Activated CD4-positive, alpha-beta memory T cell treated with anti-CD3 and anti-CD28 coated beads for 36 hours (primary cell): ENCODE data around the gene SCAANT1. TPM values are rescaled to one million over a fixed set of nuclear protein-coding genes. Genes with fewer than 3 reads are reported as not detected.

Experiments
- CTCF ChIA-PET: fragments of 350-600 bp; sonication (Branson Sonifier 250); formaldehyde crosslinking; loops from one replicate; lab custom pipeline; 2021; ENCODE audit warnings: antibody characterized with exemption, inconsistent platforms; lab: Charles Lee
- POLR2A ChIA-PET: fragments of 350-600 bp; sonication (Branson Sonifier 250); formaldehyde crosslinking; loops from one replicate; lab custom pipeline; 2021; ENCODE audit warnings: antibody characterized with exemption; lab: Charles Lee
- DNase-seq: peaks from one replicate; pipeline ENCODE4 v3.0.0-alpha.2; 2020
- H3K27ac Mint-ChIP-seq: one replicate; pipeline ENCODE4 v1.8.0; 2021; ENCODE audit warnings: mixed read lengths
- H3K27me3 Mint-ChIP-seq: one replicate; pipeline ENCODE4 v1.8.0; 2021; ENCODE audit warnings: mixed read lengths
- H3K36me3 Mint-ChIP-seq: one replicate; pipeline ENCODE4 v1.8.0; 2021; ENCODE audit warnings: mixed read lengths
- H3K4me1 Mint-ChIP-seq: one replicate; pipeline ENCODE4 v1.8.0; 2021; ENCODE audit warnings: low read depth, mixed read lengths
- H3K4me3 Mint-ChIP-seq: one replicate; pipeline ENCODE4 v1.8.0; 2021; ENCODE audit warnings: mild to moderate bottlenecking, mixed read lengths
- H3K9me3 Mint-ChIP-seq: one replicate; pipeline ENCODE4 v1.8.0; 2021; ENCODE audit warnings: mixed read lengths
- intact Hi-C: fragments of 100-400 bp; cut with micrococcal nuclease; formaldehyde crosslinking; loops from one replicate; pipeline ENCODE4 v1.15.1; 2023
- total RNA-seq, 2 experiments: library from RNA; stranded (reverse); gene quantifications; one replicate each; pipeline ENCODE4 v1.2.3, GENCODE V29; 2021

The SCAANT1 gene
- not detected for total RNA-seq

DNA sequence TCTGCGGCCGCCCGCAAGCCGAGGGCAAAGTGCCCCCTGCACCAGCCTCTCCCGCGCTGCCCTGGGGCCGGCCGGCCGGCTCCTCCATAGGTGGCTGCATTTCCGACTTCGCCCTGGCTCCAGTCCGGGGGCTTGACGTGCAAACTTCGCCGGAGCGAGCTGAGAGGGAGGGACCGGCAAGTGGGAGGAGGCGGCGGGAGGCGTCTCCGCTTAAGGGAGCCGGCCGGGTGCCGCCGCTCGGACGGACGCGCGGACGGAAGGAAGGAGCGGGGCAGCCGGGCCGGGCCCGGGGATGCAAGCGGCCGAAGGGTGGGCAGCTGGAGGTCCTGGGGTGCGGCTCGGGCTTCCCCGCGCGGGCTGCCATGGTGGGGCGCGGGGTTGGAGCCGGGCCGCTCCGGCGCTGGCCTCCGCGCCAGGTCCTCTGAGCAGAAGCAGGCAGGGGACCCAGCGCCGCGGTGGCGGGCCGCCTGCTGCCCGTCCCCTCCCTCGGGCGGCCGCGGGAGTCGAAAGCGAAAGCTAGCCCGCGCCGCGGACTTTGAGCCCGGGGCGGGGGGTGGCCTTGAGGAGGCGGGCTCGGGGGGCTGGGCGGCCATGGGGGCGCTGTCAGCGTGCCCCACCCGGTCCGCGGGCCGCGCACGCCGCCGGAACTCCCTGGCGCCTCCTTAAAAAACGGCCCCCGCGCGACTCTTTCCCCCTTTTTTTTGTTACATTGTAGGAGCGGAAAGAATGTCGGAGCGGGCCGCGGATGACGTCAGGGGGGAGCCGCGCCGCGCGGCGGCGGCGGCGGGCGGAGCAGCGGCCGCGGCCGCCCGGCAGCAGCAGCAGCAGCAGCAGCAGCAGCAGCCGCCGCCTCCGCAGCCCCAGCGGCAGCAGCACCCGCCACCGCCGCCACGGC is at the start of gene SCAANT1:
TSS of gene SCAANT1 (minus strand) at position 511 of the 895 bp plus-strand sequence.
- peak within 1 kb of the TSS; percentile 93 for H3K27ac Mint-ChIP-seq
- POLR2A ChIA-PET, result interaction anchor here (0.6 to 1.8 kb wide), 10 partner anchors 8 to 111 kb away, joined by 3 to 10 read pairs (median 4); partner anchors contain the start of genes ATXN7 and THOC7
- H3K36me3 Mint-ChIP-seq, result peaks cover 22% of the 10 kb centered on the region
- H3K27me3 Mint-ChIP-seq, result no peaks in the 10 kb centered on the region
- peak; percentile 85 for DNase-seq
- H3K4me3 Mint-ChIP-seq, result peak within 1 kb of the TSS; percentile 90
- H3K9me3 Mint-ChIP-seq, result no peaks in the 10 kb centered on the region
- intact Hi-C loops, result loop anchor here (1.0 to 5.0 kb wide), 6 partner anchors 12 to 111 kb away; partner anchors contain the start of gene PSMD6
- peaks cover 41% of the 10 kb centered on the region for H3K4me1 Mint-ChIP-seq
- CTCF ChIA-PET, result interaction anchor here (1.0 to 1.2 kb wide), 2 partner anchors 81 to 111 kb away, joined by 3 to 4 read pairs; partner anchors contain the start of gene PSMD6

DNA sequence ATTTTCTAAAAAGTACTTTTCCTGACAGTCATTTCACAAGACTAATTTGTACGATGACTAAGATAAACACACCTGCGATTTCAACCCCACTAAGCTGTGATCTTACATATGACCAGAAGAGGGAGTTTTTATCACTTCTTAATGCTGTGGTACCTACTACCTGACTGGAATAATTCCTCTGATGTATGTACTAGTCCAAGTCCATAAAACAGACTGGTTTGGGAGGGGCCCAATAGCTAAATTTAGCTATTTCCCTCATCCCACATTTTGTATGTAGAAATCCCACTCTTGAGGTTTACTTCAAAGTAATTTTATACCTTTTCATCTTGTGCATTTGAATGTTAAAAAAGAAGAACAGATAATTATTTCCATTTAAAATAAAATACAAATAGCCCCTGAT is 49.7 kb upstream of the SCAANT1 start:
- Mint-ChIP-seq H3K36me3 (no peaks in the 10 kb centered on the region), H3K27me3 (no peaks in the 10 kb centered on the region), H3K9me3 (no peaks in the 10 kb centered on the region), H3K4me1 (peaks cover 63% of the 10 kb centered on the region), H3K27ac (no peak overlapping the region), H3K4me3 (no peak overlapping the region)
- DNase-seq, result no peak
- intact Hi-C loops, result loop anchor here (1.0 kb wide), 1 partner anchor 31 kb away; no protein-coding TSS in a partner anchor
- POLR2A ChIA-PET, result no interaction called here
- CTCF ChIA-PET, result interaction anchor here (0.6 to 25.3 kb wide), 18 partner anchors 9 to 97 kb away, joined by 3 to 360 read pairs (median 4); partner anchors contain the start of gene PSMD6

DNA sequence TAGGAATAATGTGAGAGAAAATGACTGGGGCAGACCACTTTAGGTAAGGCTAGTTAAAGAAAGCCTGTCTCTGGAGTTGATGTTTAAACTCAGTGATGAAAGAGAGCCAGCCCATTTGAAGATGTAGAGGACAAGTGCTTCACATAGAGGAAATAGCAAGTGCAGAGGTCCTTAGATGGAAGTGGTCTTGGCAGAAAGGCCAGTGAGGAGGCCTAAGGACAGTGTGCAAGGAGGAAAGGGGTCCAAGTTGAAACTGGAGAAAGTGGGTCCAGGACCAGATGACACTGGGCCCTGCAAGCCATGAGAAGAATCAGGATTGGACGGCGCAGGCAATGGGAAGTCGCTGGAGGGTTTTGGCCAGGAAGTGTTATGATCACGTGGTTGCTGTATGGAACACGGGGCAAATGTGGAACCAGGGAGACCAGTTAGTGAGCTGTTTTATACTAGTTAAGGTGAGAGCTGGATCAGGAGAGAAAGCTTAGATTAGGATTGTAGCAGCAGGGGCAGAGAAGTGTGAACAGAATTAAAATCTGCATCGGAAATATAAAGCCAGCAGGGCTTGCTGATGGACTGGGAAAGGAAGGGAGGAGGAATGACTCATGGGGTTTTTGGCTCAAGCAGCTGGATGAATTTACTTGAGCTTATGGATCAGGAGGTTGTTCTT is 48.0 kb upstream of the SCAANT1 start:
- no peak overlapping the region for H3K4me3 Mint-ChIP-seq
- H3K36me3 Mint-ChIP-seq, result peaks cover 2% of the 10 kb centered on the region
- DNase-seq, result no peak

DNA sequence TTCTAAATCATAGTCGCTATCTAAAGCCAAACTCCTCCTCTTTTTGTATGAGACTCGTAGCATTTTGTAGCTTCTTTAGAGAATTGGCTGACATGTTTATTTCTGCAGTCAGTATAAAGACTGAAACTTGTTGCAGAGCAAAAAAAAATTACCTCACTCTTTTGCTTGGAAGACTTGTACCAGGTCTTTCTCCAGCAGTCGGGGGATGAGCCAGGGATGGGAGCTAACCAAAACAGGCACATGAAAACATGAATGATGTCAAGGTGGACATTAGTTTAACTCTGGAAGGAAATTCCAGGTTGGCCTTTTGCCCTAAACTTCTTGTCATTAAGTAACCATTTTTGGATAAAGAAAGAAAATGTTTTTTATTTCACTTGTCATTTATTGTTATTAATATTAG is 47.0 kb upstream of the SCAANT1 start:
- H3K4me1 Mint-ChIP-seq, result peaks cover 46% of the 10 kb centered on the region
- no peaks in the 10 kb centered on the region for H3K27me3 Mint-ChIP-seq
- H3K36me3 Mint-ChIP-seq, result peaks cover 5% of the 10 kb centered on the region
- intact Hi-C loops, result no loop called here
- H3K9me3 Mint-ChIP-seq, result no peaks in the 10 kb centered on the region
- ChIA-PET POLR2A (no interaction called here), CTCF (interaction anchor here (25.3 kb wide), 1 partner anchor 35 kb away, joined by 360 read pairs; no protein-coding TSS in a partner anchor)
- no peak overlapping the region for H3K27ac Mint-ChIP-seq
- H3K4me3 Mint-ChIP-seq, result no peak overlapping the region
- DNase-seq, result no peak

More for the DNA sequence above, 48.0 kb upstream of the SCAANT1 start:
- H3K9me3 Mint-ChIP-seq, result no peaks in the 10 kb centered on the region
- no peaks in the 10 kb centered on the region for H3K27me3 Mint-ChIP-seq
- peak overlapping the region; percentile 31 for H3K27ac Mint-ChIP-seq
- POLR2A ChIA-PET, result interaction anchor here (0.8 kb wide), 1 partner anchor 15 kb away, joined by 3 read pairs; no protein-coding TSS in a partner anchor
- peaks cover 54% of the 10 kb centered on the region for H3K4me1 Mint-ChIP-seq
- CTCF ChIA-PET, result interaction anchor here (0.9 to 25.3 kb wide), 3 partner anchors 34 to 69 kb away, joined by 3 to 360 read pairs (median 8); partner anchors contain the start of gene PSMD6
- intact Hi-C loops, result no loop called here

DNA sequence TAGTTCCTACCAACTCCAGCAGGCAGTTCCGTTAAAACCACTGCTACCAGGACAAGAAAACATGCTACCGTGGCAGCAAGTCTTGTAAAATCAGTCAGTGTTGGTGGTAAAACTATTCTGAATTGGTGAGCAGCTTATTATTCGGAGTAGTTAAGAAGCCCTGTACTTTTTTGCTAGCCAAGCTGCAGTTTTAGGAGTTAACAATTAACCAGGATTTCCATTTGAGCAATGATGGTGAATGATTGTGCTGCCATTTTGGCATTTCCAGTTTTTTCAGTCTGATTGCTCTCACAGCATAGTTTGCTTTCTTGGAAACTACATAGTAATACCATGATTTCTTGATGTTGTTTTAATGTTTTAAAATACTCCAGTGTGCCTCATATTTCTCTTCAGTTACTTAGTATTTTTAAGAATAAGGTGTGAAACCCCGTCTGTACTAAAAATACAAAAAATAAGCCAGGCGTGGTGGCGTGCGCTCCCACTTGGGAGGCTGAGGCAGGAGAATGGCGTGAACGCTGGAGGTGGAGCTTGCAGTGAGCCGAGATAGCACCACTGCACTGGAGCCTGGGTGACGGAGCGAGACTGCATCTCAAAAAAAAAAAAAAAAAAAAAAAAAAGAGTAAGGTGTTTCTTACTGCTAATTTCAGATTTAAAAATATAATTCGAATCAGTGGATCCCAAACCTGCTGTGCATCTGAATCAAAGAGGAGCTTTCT is 43.8 kb upstream of the SCAANT1 start:
- ChIA-PET CTCF (no interaction called here), POLR2A (no interaction called here)

DNA sequence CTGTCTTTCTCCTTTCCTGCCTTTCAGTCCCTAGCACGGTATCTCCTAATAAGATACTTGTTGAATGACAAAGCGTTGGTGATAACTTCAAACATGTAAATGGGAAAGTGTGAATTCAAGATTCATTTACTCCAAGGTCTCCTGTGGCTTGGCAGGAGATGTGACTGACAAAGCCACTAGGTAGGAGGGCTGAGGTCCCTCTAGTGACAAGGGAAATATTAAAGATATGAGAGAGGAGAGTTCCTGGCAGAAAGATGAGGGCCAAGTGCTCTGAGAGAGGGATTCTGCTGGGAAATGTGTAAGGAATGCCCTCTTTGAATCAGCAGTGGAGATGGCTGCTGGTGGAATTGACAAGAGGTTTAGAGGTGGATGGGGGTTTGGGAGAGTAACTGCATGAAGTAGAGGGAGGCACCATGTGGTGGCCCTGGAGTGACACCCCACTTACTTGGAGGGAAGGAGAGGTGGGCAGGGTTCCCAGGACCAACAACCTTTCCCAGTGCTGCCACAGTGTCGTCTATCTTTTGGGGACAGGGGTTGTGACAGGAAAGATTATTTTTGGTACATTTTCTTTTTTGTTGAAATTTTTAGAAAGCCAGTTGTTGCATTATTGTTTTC is 43.0 kb upstream of the SCAANT1 start:
- intact Hi-C loops, result no loop called here
- Mint-ChIP-seq H3K27me3 (no peaks in the 10 kb centered on the region), H3K36me3 (peaks cover 13% of the 10 kb centered on the region), H3K4me3 (no peak overlapping the region), H3K4me1 (peaks cover 53% of the 10 kb centered on the region), H3K9me3 (no peaks in the 10 kb centered on the region), H3K27ac (peak overlapping the region; percentile 40)
- DNase-seq, result no peak
- ChIA-PET CTCF (no interaction called here), POLR2A (no interaction called here)

More for the DNA sequence above, 43.8 kb upstream of the SCAANT1 start:
- intact Hi-C loops, result no loop called here
- DNase-seq, result no peak
- Mint-ChIP-seq H3K27ac (no peak overlapping the region), H3K36me3 (peaks cover 13% of the 10 kb centered on the region), H3K4me1 (peaks cover 50% of the 10 kb centered on the region), H3K4me3 (no peak overlapping the region), H3K9me3 (no peaks in the 10 kb centered on the region), H3K27me3 (no peaks in the 10 kb centered on the region)

DNA sequence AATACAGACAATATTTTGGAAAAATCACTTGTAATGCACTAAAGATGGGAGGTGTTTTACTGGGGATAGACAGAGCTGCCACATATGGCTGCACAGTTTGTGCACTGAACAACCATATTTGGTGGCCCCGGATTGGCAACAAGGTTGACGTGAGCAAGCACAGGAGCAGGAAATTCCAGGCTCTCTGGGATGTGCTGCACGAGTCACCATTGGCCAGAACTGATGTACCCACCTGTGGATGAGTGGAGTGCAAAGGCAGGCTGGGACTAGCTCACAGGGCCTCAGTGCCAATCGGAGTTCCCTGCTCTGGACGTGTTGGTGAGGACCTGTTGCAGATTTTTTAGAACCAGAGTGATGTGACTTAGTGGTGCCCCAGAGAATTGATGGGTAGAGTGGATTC is 42.0 kb upstream of the SCAANT1 start:
- POLR2A ChIA-PET, result no interaction called here
- intact Hi-C loops, result no loop called here
- CTCF ChIA-PET, result interaction anchor here (1.0 to 1.2 kb wide), 2 partner anchors 40 to 69 kb away, joined by 3 read pairs; partner anchors contain the start of gene PSMD6
- Mint-ChIP-seq H3K27ac (no peak overlapping the region), H3K4me1 (peaks cover 54% of the 10 kb centered on the region), H3K36me3 (peaks cover 13% of the 10 kb centered on the region), H3K4me3 (no peak overlapping the region), H3K27me3 (no peaks in the 10 kb centered on the region), H3K9me3 (no peaks in the 10 kb centered on the region)
- no peak for DNase-seq

DNA sequence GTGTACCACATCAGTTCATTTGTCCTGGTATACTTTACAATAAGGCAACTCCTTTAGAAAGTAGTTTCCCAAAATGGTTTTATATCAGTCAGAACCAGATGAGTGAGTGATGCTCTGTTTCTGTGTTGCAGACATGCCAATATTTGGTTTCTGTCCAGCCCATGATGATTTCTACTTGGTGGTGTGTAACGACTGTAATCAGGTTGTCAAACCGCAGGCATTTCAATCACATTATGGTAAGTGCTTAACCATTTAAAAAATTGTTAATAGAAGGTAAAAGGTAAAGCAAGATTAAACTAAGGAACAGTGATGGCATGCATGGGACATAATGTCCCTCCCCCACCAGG is 40.0 kb upstream of the SCAANT1 start:
- H3K27me3 Mint-ChIP-seq, result no peaks in the 10 kb centered on the region
- peak overlapping the region; percentile 19 for H3K27ac Mint-ChIP-seq
- DNase-seq, result no peak
- peaks cover 49% of the 10 kb centered on the region for H3K4me1 Mint-ChIP-seq
- H3K4me3 Mint-ChIP-seq, result no peak overlapping the region
- CTCF ChIA-PET, result interaction anchor here (1.8 kb wide), 1 partner anchor 42 kb away, joined by 10 read pairs; no protein-coding TSS in a partner anchor
- POLR2A ChIA-PET, result no interaction called here
- H3K9me3 Mint-ChIP-seq, result no peaks in the 10 kb centered on the region
- peaks cover 14% of the 10 kb centered on the region for H3K36me3 Mint-ChIP-seq
- intact Hi-C loops, result no loop called here

DNA sequence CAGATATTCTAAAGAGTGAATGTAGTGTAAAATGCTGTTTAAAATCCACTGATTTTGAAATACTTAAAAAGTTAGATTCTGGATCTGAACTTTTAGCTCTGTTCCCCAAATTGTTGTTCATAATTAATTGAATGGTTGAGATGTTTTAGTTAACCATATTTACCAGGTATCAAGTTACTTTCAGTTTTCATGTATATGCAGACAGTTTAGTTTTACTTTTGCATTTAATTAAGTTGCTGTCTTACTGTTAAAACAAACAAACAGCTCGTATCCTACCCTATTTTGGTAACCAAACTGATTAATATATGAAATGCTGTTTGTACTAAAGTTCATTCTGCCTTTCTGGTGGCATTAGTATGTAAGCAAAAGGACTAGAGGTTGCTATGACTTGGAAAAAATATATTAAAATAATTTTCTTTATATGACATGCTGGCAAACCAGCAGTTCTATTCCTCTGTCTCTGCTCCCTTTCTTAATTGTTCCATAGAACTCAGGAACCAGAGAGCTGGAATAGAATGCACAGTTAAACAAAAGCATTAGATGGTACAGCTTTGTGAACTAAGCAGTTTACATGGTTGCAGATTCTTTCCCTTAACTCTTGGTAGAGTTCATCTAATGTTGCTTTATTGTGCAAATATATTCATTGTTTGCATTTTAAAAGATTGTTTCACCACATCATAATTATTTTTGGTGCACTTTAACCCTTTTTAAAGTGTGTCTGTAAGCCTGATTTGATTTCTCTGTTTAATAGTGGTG is 39.5 kb upstream of the SCAANT1 start:
- H3K36me3 Mint-ChIP-seq, result peaks cover 14% of the 10 kb centered on the region
- H3K9me3 Mint-ChIP-seq, result no peaks in the 10 kb centered on the region
- peak overlapping the region; percentile 26 for H3K27ac Mint-ChIP-seq
- ChIA-PET POLR2A (interaction anchor here (1.1 kb wide), 1 partner anchor 17 kb away, joined by 3 read pairs; no protein-coding TSS in a partner anchor), CTCF (interaction anchor here (0.7 to 1.8 kb wide), 4 partner anchors 10 to 42 kb away, joined by 3 to 10 read pairs (median 4); no protein-coding TSS in a partner anchor)
- no peak for DNase-seq
- H3K4me1 Mint-ChIP-seq, result peaks cover 51% of the 10 kb centered on the region
- no peaks in the 10 kb centered on the region for H3K27me3 Mint-ChIP-seq
- intact Hi-C loops, result no loop called here
- H3K4me3 Mint-ChIP-seq, result peak overlapping the region; percentile 11

DNA sequence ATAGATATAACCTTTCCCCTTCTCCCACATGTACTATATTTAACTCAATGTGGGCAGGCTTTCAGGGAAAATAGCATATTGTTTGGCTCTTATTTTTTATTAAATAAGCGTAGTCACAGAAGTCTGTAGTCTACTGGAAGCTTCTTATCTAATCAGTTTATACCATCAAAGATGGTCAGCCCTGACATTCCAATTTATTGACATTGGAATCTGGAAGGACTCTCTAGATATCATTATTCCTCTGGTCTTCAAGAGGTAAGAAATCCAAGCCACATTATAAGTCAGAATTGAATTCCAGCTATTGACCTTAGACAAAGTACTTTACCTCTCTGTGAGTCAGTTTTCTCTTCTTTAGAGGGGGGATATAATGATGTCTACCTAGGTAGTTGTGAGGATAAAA is 38.5 kb upstream of the SCAANT1 start:
- H3K9me3 Mint-ChIP-seq, result no peaks in the 10 kb centered on the region
- no peak overlapping the region for H3K4me3 Mint-ChIP-seq
- POLR2A ChIA-PET, result interaction anchor here (1.1 kb wide), 1 partner anchor 18 kb away, joined by 3 read pairs; no protein-coding TSS in a partner anchor
- DNase-seq, result no peak
- no peaks in the 10 kb centered on the region for H3K27me3 Mint-ChIP-seq
- H3K4me1 Mint-ChIP-seq, result peaks cover 55% of the 10 kb centered on the region
- CTCF ChIA-PET, result interaction anchor here (1.4 to 1.8 kb wide), 2 partner anchors 11 to 43 kb away, joined by 5 to 10 read pairs; no protein-coding TSS in a partner anchor
- H3K27ac Mint-ChIP-seq, result no peak overlapping the region
- intact Hi-C loops, result no loop called here
- H3K36me3 Mint-ChIP-seq, result peaks cover 14% of the 10 kb centered on the region
